VCaP (cell line): Measurements from ENCODE around the gene SLC38A4.

Experiments used
- H3K27ac ChIP-seq: fragments of 450-650 bp; 2 replicates; pipeline ENCODE4 v1.5.1; 2017
- CTCF ChIP-seq: fragments of 450-650 bp; conservative IDR thresholded peaks from 2 replicates; pipeline ENCODE4 v1.5.1; 2017; ENCODE audit warnings: mild to moderate bottlenecking, moderate library complexity

Gene SLC38A4

GRCh38 chr12:46825591-46826414 is at the start of gene SLC38A4:
SLC38A4 (minus strand) TSS chr12:46825997; CDS start chr12:46793071, 32,926 bp downstream.
- no peak within 1 kb of the TSS for H3K27ac ChIP-seq

GRCh38 chr12:46875095-46875494 is 49.3 kb upstream of the SLC38A4 start:
- no peak for TF ChIP-seq CTCF
- H3K27ac ChIP-seq: no peak overlapping the region

More at GRCh38 chr12:46825591-46826414, at the start of gene SLC38A4:
- TF ChIP-seq CTCF: no peak

GRCh38 chr12:46874642-46875041 is 48.8 kb upstream of the SLC38A4 start:
- no peak overlapping the region for H3K27ac ChIP-seq
- TF ChIP-seq CTCF: no peak

GRCh38 chr12:46872135-46872534 is 46.3 kb upstream of the SLC38A4 start:
- no peak overlapping the region for H3K27ac ChIP-seq
- no peak for TF ChIP-seq CTCF

- no peak for TF ChIP-seq CTCF
- no peak overlapping the region for H3K27ac ChIP-seq
These were observed 39.5 kb upstream of the SLC38A4 start for GRCh38 chr12:46865311-46865710.

- no peak for TF ChIP-seq CTCF
These were observed 32.6 kb upstream of the SLC38A4 start for GRCh38 chr12:46858368-46858767.

GRCh38 chr12:46857486-46857885 is 31.7 kb upstream of the SLC38A4 start:
- no peak overlapping the region for H3K27ac ChIP-seq
- no peak for TF ChIP-seq CTCF

More at GRCh38 chr12:46858368-46858767, 32.6 kb upstream of the SLC38A4 start:
- H3K27ac ChIP-seq: no peak overlapping the region
